ENCODE measurements around the gene FAM184B.

- TF ChIP-seq CTCF (IDR thresholded peaks at IDR 0.05) (no peak), POLR2A (IDR thresholded peaks at IDR 0.05) (no peak)
These were observed 131.0 kb downstream of the FAM184B start for GRCh38 chr4:17650406-17650805.

All from transverse colon (tissue), 3 donors.